HCT116 (cell line): Measurements from ENCODE around the gene ERC2. TPM values are rescaled to one million over a fixed set of nuclear protein-coding genes. Genes with fewer than 3 reads are reported as not detected.

Source experiments
- ATAC-seq: fragments of 200-7000 bp; cut with Tn5 transposase; 2 replicates; pipeline ENCODE4 v1.9.1; 2020; ENCODE audit warnings: mild to moderate bottlenecking, moderate library complexity
- BruUV-seq: library from RNA; stranded (reverse); fragments of 400-500 nt; replicated peaks from 2 replicates; lab custom pipeline; 2021; lab: Mats Ljungman, UMichigan
- CTCF ChIA-PET: fragments of 300-600 bp; sonication (Branson Sonifier 250); formaldehyde crosslinking; loops from one replicate; lab custom pipeline; 2021; ENCODE audit warnings: antibody characterized with exemption; lab: Charles Lee
- POLR2A ChIA-PET: fragments of 300-600, 350-600 bp; sonication (Branson Sonifier 250); formaldehyde crosslinking; loops from one replicate; lab custom pipeline; 2021; ENCODE audit warnings: antibody characterized with exemption; lab: Charles Lee
- RAD21 ChIA-PET, 2 experiments: fragments of 300-600 bp; sonication (Branson Sonifier 250); formaldehyde crosslinking; loops; one replicate each; lab custom pipeline; 2023; ENCODE audit warnings: low total read pairs in 2 of 2; ENCODE audit not compliant: uncharacterized antibody in 2 of 2, unreplicated experiment in 2 of 2, low non-redundant PET in 1 of 2; lab: Charles Lee
- DNase-seq: peaks from one replicate; pipeline ENCODE4 v3.0.0-alpha.2; 2010; ENCODE audit warnings: low read depth, low spot score
- H2AFZ ChIP-seq: fragments of 200-600 bp; shearing (Covaris generic), sonication (generic); 2 replicates; pipeline ENCODE4 v1.6.1; 2017; ENCODE audit warnings: low read depth, mixed run types, mixed read lengths, antibody characterized with exemption, low read length; ENCODE audit not compliant: poor library complexity, severe bottlenecking
- H3K27ac ChIP-seq: 2 replicates; pipeline ENCODE4 v1.5.1; 2012; ENCODE audit warnings: low read depth, low read length
- H3K27me3 ChIP-seq: fragments of 200-600 bp; sonication (generic); 2 replicates; pipeline ENCODE4 v1.6.1; 2016; ENCODE audit warnings: mixed run types, low read length, mixed read lengths; ENCODE audit not compliant: insufficient read depth
- H3K36me3 ChIP-seq, 2 experiments: fragments of 200-500 bp in 1 of 2; fragments of 200-600 bp in 1 of 2; sonication (Bioruptor generic) in 1 of 2; sonication (generic) in 1 of 2; 2 replicates each; pipeline versions ENCODE4 v1.5.1 to v1.6.1; 2014 to 2016; ENCODE audit warnings: low read length in 2 of 2, inconsistent platforms in 1 of 2, mixed read lengths in 1 of 2, mixed run types in 1 of 2; ENCODE audit not compliant: insufficient read depth in 2 of 2, control insufficient read depth in 1 of 2
- H3K4me1 ChIP-seq, 2 experiments: fragments of 200-600 bp in 1 of 2; sonication (generic) in 1 of 2; 2 replicates each; pipeline versions ENCODE4 v1.5.1 to v1.6.1; 2012 to 2017; ENCODE audit warnings: low read length in 2 of 2, inconsistent platforms in 1 of 2, mild to moderate bottlenecking in 1 of 2, mixed read lengths in 1 of 2, mixed run types in 1 of 2, moderate library complexity in 1 of 2; ENCODE audit not compliant: insufficient read depth in 2 of 2, control insufficient read depth in 1 of 2
- H3K4me2 ChIP-seq: fragments of 200-600 bp; sonication (generic); 2 replicates; pipeline ENCODE4 v1.6.1; 2017; ENCODE audit warnings: mixed run types, low read length, mixed read lengths
- H3K4me3 ChIP-seq, 2 experiments: fragments of 200-600 bp in 1 of 2; sonication (generic) in 1 of 2; replicated peaks in 1 of 2; 2 replicates each; pipeline ENCODE4 v1.5.1; 2011 to 2016; ENCODE audit warnings: low read length in 2 of 2, control low read depth in 1 of 2, low read depth in 1 of 2, mild to moderate bottlenecking in 1 of 2, mixed read lengths in 1 of 2, mixed run types in 1 of 2
- H3K79me2 ChIP-seq: fragments of 200-600 bp; sonication (generic); 2 replicates; pipeline ENCODE4 v1.6.1; 2017; ENCODE audit warnings: mild to moderate bottlenecking, mixed run types, low read length, moderate library complexity, mixed read lengths; ENCODE audit not compliant: insufficient read depth
- H3K9ac ChIP-seq: fragments of 200-600 bp; sonication (generic); 2 replicates; pipeline ENCODE4 v1.6.1; 2016; ENCODE audit warnings: low read length, mixed read lengths
- H3K9me2 ChIP-seq: fragments of 200-600 bp; sonication (generic), shearing (Covaris generic); 2 replicates; pipeline ENCODE4 v1.6.1; 2017; ENCODE audit warnings: mixed run types, mild to moderate bottlenecking, moderate library complexity; ENCODE audit not compliant: insufficient read depth
- H3K9me3 ChIP-seq, 2 experiments: fragments of 200-500 bp in 1 of 2; fragments of 200-600 bp in 1 of 2; sonication (Bioruptor generic) in 1 of 2; sonication (generic) in 1 of 2; 2 replicates each; pipeline ENCODE4 v1.6.1; 2014 to 2017; ENCODE audit warnings: low read length in 2 of 2, mixed read lengths in 2 of 2, inconsistent platforms in 1 of 2, low read depth in 1 of 2, mild to moderate bottlenecking in 1 of 2, mixed run types in 1 of 2, moderate library complexity in 1 of 2; ENCODE audit not compliant: control insufficient read depth in 1 of 2, insufficient read depth in 1 of 2
- H4K20me1 ChIP-seq: fragments of 200-600 bp; sonication (generic), shearing (Covaris generic); 2 replicates; pipeline ENCODE4 v1.6.1; 2017; ENCODE audit warnings: mixed run types, mild to moderate bottlenecking, moderate library complexity; ENCODE audit not compliant: insufficient read depth
- CBX3 ChIP-seq: IDR thresholded peaks from 2 replicates; pipeline ENCODE4 v1.6.1; 2012; ENCODE audit warnings: low read depth
- CEBPB ChIP-seq: IDR thresholded peaks from 2 replicates; pipeline ENCODE4 v1.6.1; 2012; ENCODE audit warnings: low read depth
- ELF1 ChIP-seq: IDR thresholded peaks from 2 replicates; pipeline ENCODE4 v1.6.1; 2012; ENCODE audit warnings: low read depth, borderline replicate concordance
- EZH2 ChIP-seq: fragments of 200-600 bp; sonication (generic); IDR thresholded peaks from 2 replicates; pipeline ENCODE4 v1.6.1; 2017; ENCODE audit warnings: antibody characterized with exemption, mixed run types
- EZH2phosphoT487 ChIP-seq: fragments of 200-600 bp; IDR thresholded peaks from 2 replicates; pipeline ENCODE4 v1.6.1; 2018; ENCODE audit warnings: antibody characterized with exemption, borderline replicate concordance
- FOSL1 ChIP-seq: IDR thresholded peaks from 2 replicates; pipeline ENCODE4 v1.6.1; 2012; ENCODE audit warnings: low read depth
- JUND ChIP-seq: IDR thresholded peaks from 2 replicates; pipeline ENCODE4 v1.6.1; 2012
- POLR2AphosphoS5 ChIP-seq: IDR thresholded peaks from 2 replicates; pipeline ENCODE4 v1.6.1; 2011; ENCODE audit warnings: mild to moderate bottlenecking, low read depth, low read length, moderate library complexity
- SIN3A ChIP-seq: IDR thresholded peaks from 2 replicates; pipeline ENCODE4 v1.6.1; 2012; ENCODE audit warnings: low read depth
- SRF ChIP-seq: IDR thresholded peaks from 2 replicates; pipeline ENCODE4 v1.6.1; 2012; ENCODE audit warnings: low read depth
- YY1 ChIP-seq: IDR thresholded peaks from 2 replicates; pipeline ENCODE4 v1.6.1; 2011; ENCODE audit warnings: low read length, low read depth, moderate library complexity, mild to moderate bottlenecking; ENCODE audit not compliant: insufficient replicate concordance; ENCODE audit errors: extremely low read depth
- ZFX ChIP-seq: fragments of 450-650 bp; IDR thresholded peaks from 2 replicates; pipeline ENCODE4 v1.6.1; 2017
- ZNF274 ChIP-seq: fragments of 200-500 bp; sonication (Bioruptor generic); IDR thresholded peaks from 2 replicates; pipeline ENCODE4 v1.6.1; 2014; ENCODE audit warnings: mild to moderate bottlenecking, low read depth, low read length, inconsistent platforms
- intact Hi-C: fragments of 100-400 bp; cut with micrococcal nuclease; formaldehyde crosslinking; loops from 2 replicates; pipeline ENCODE4 v1.10.0; 2022
- total RNA-seq: library from RNA; stranded (reverse); gene quantifications from one replicate; pipeline ENCODE4 v1.2.1, GENCODE V29; 2021; ENCODE audit not compliant: unreplicated experiment
- TF ChIP-seq, protein P1 (sequence below): IDR thresholded peaks from 2 replicates; pipeline ENCODE4 v1.6.1; 2012

Gene ERC2
- total RNA-seq, 1 experiment from 2014 or later, result not detected

DNA sequence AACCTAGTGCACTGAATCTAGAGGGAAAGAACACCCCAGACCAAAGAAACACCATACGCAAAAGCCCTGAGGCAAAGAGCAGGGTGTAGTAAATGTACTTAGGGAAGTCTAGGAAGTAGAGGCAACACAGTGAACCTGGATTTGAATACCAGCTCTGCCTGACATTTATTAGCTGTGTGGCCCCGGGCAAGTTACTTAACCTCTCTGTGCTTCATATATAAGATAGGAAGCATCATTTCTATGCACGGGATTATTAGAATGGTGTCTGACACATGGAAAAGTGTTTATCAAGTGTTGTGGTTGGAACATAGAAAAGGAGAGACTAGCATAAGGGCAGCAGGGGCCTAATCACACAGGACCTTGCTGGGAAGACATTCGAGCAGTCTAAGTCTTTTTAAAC, 132.2 kb downstream of the ERC2 start:
- intact Hi-C loops, result no loop called here
- Histone ChIP-seq H4K20me1 (no peaks in the 10 kb centered on the region), H2AFZ (no peak overlapping the region), H3K27ac (no peak overlapping the region), H3K4me3 (no peak overlapping the region), H3K9me3 (no peaks in the 10 kb centered on the region), H3K9ac (no peak overlapping the region), H3K4me2 (no peak overlapping the region), H3K9me2 (no peaks in the 10 kb centered on the region), H3K36me3 (no peaks in the 10 kb centered on the region), H3K79me2 (no peaks in the 10 kb centered on the region), H3K27me3 (peaks cover 22% of the 10 kb centered on the region), H3K4me1 (no peaks in the 10 kb centered on the region)
- ChIA-PET POLR2A (no interaction called here), RAD21 (no interaction called here), CTCF (no interaction called here)
- no peak for TF ChIP-seq ZNF274
- no peak for TF ChIP-seq YY1
- no peak for TF ChIP-seq SRF
- no peak for TF ChIP-seq POLR2AphosphoS5
- no peak for TF ChIP-seq SIN3A
- TF ChIP-seq JUND, result no peak
- TF ChIP-seq ELF1, result no peak
- TF ChIP-seq EZH2, result no peak
- no peak for TF ChIP-seq ZFX
- TF ChIP-seq, protein P1, sequence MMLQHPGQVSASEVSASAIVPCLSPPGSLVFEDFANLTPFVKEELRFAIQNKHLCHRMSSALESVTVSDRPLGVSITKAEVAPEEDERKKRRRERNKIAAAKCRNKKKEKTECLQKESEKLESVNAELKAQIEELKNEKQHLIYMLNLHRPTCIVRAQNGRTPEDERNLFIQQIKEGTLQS, result no peak
- TF ChIP-seq CEBPB, result no peak
- no peak for TF ChIP-seq FOSL1
- TF ChIP-seq EZH2phosphoT487, result no peak
- TF ChIP-seq CBX3, result no peak
- BruUV-seq, result no TSS peak
- DNase-seq (no peak), ATAC-seq (no peak)

DNA sequence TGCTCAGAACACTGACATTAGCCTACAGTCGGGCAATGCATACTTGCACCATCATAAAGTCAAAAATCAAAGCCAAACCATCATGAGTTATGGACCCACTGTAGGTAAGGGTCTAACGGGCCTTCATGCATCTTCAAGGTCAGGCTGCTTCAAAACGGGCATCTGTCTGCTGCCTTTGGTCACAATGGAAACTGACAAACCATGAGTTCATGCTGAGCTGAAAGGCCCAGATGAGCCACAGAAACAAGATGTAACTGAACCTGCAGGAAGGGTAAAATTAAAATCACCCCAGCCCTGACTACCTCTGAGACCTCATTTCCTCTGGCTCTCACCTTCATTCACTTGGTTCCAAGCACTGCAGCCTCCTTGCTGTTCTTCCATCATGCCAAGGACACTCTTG, 143.8 kb downstream of the ERC2 start:
- intact Hi-C loops, result no loop called here
- H3K9me3 ChIP-seq, result no peaks in the 10 kb centered on the region
- H3K36me3 ChIP-seq, result no peaks in the 10 kb centered on the region
- 0 out of 4 replicates have a peak, but pooled peaks cover 0 to 5% of the 10 kb centered on the region in 2 experiments for H3K4me1 ChIP-seq
- H3K9ac ChIP-seq, result no peak overlapping the region
- BruUV-seq, result no TSS peak
- CTCF ChIA-PET, result no interaction called here
- H4K20me1 ChIP-seq, result no peaks in the 10 kb centered on the region
- H3K4me3 ChIP-seq, result no peak overlapping the region
- no peak overlapping the region for H3K4me2 ChIP-seq
- no peak for ATAC-seq
- RAD21 ChIA-PET, result no interaction called here
- H3K27me3 ChIP-seq, result peaks cover 23% of the 10 kb centered on the region
- TF ChIP-seq SIN3A (no peak), POLR2AphosphoS5 (no peak), YY1 (no peak)
- H3K27ac ChIP-seq, result no peak overlapping the region
- no peaks in the 10 kb centered on the region for H3K9me2 ChIP-seq
- POLR2A ChIA-PET, result no interaction called here
- H2AFZ ChIP-seq, result no peak overlapping the region
- DNase-seq, result no peak
- H3K79me2 ChIP-seq, result no peaks in the 10 kb centered on the region
